GM21423 (cell line): Measurements from ENCODE around the gene PLXNA2.

ENCODE experiments used
- ATAC-seq: cut with Tn5 transposase; IDR thresholded peaks from one replicate; pipeline ENCODE4 v1.9.1; 2021; ENCODE audit warnings: mild to moderate bottlenecking, moderate library complexity; ENCODE audit not compliant: unreplicated experiment

Gene PLXNA2

GRCh38 chr1:208205216-208206013 lies 38.8 kb downstream of the PLXNA2 start:
- ATAC-seq, result no peak

GRCh38 chr1:208204779-208205178 lies 39.4 kb downstream of the PLXNA2 start:
- ATAC-seq, result no peak

DNA sequence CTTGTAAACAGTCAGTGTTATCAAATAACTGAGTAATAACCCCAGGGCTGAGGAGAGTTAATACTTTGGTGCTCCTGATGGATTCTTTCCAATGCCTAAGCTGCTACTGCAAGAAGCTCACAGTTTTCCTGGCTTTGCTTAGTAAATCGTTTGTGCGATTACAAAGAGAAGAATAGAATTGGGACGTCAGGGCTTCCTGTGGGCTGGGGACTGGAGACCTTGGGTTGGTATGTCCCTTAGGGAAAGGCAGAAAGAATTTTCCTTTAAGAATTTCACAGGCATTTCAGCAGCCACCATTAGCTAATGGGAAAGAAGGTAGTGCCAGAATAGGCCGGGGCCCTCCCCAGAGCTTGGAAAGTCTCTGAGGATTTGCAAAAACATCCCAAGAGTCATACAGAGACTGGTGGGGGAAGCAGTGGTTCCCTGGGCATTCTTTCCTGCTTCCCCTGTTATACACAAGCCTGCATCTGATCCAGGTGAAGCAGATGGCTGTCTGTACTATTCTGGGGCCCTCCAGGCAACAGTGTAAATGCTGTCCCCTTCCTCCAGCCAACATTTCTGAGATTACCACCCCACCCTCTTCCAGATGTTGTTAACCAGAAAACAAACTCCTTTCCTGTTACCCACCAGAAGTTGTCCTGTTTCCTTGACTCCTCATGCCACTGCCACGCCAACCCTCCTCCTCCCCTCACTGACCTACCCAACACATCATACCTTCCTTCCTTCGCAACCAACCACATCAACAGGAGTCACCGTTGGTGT lies 40.2 kb downstream of the PLXNA2 start:
- no peak for ATAC-seq

DNA sequence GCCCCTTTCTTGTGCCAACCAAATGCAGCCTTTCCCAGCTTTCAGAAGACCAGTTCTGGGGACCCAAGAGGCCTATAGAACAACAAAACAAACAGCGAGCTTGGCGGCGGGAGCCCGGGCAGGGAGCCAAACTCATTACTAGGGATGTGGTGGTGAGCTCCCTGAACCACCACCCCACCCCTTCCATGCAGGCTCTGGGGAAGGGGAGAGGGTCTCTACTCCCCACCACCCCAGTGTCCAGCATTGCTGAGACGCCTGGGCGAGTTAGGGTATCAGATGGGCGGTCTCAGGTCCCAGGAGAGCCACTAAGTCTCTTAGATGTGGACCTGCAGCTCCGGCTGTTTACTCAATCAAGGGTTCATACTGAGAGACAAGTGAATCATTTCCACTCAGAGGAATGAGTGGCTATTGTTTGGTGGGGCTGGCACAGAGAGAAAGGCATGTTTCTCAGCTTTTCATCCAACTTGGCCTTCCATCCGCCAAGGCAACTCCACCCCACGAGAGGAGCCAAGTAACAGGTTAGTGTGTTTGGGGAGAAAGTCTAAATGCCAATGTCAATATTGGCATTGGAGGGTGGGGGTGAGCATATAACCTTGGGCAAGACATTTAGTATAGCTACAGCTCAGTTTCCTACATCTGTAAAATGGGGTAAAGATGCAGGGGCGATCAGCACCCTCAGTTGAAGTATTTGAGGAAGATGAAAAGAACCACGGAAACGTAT lies 40.9 kb downstream of the PLXNA2 start:
- no peak for ATAC-seq

GRCh38 chr1:208202333-208202995 lies 41.7 kb downstream of the PLXNA2 start:
- no peak for ATAC-seq

DNA sequence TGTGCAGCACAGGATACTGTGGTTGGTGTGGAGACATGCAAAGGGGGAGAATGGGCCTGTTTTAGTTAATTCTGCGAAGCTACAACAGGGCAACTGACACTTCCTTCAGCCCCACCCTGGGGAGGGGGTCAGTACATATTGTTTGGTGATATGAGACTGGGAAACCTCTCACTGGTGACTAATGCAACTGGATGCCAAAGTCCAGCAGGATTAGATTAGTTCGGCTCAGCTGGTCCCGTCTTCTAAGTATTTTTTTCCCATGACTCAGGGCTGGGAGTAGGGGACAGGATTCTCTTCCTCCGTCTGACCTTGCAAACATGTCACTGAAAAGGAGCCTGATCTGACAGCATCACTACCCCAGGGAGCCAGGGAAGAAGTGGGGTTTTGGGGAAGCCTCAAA lies 43.0 kb downstream of the PLXNA2 start:
- no peak for ATAC-seq

DNA sequence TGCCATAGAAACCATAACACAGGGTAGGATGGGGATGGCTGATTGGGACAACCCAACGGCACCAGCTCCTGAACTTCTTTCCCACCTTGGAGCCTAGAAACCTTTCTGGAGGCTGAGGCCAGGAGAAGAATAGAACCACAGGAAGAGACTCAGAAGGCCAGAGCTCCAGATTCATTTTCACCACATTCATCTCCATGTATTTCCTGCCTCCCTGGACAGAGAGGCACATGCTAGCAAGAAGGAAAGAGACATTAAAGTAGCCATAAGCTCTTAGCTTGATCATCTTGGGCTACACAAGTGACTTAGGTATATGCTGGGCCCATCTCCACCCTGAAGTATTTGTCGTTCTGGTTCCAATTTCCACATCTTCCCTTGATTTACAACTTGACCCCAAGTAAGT lies 44.1 kb downstream of the PLXNA2 start:
- ATAC-seq, result no peak

- ATAC-seq, result no peak
These were observed 45.9 kb downstream of the PLXNA2 start for GRCh38 chr1:208198236-208198635.

- ATAC-seq, result no peak
These were observed 49.2 kb downstream of the PLXNA2 start for GRCh38 chr1:208194944-208195343.

DNA sequence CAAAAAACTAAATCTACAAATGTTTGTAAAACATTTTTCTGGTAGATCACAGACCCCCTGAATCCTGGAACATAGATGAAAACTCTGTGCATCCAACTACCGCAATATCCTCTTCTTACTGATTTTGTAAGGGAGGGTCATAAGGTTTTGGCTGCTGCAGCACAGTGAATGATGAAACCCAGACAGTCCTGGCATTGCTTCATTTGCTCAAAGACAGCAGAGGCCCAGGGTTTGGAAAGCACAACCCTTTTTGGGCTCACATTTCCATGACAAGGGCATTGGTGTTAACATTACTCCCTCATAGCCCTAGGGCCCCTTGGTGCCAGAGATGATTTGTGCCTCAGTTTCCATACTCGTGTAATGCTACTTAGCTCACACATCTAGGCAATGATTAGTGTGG lies 51.2 kb downstream of the PLXNA2 start:
- ATAC-seq, result no peak

- no peak for ATAC-seq
These were observed 53.4 kb downstream of the PLXNA2 start for GRCh38 chr1:208190784-208191183.

- no peak for ATAC-seq
These were observed 54.5 kb downstream of the PLXNA2 start for GRCh38 chr1:208189716-208190115.

DNA sequence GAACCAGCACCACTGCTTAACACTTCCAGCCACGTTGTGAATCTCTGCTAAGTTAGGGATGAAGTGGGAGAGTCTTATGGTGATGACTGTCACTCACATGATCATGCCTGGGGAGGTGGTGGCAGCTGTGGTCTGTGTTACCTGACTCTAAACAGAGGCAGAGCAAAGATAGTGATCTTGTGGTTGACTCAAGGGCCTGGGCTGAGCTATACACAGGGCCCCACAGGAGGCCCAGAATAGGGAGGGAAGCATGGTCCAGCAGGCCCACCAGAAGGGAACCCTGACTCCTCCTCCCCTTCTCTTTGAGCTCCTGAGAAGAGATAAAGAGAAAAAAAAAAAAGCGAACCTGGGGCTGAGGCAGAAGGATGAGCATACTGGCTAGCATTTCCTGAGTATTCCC lies 55.0 kb downstream of the PLXNA2 start:
- peak; percentile 54 for ATAC-seq

- no peak for ATAC-seq
These were observed 55.6 kb downstream of the PLXNA2 start for GRCh38 chr1:208188607-208189006.

DNA sequence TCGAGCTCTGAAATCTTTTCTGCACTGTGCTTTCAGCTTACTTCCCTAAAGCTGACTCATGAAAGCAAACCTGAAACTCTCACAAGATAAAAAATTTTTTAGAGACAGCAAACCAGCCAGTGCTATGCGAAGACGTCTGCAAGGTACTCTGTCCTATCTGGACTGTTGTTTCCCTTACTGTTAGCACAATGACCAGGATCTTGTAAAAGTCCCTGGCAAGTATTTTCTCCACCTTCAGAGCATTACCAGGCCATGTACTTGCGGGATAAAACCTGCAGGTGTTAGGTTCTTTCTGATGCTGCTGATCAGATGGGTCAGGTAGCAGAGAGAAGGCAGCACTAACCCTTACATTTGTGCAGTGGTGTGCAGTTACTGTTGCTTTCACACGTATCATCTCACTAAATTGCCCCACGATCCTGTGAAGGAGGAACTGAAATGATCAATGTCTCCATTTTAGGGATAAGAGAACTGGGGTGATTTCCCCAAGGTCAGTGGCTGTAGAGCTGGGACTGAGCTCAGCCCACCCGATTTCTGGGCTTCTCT lies 56.6 kb downstream of the PLXNA2 start:
- ATAC-seq, result peak; percentile 63

GRCh38 chr1:208185801-208186231 lies 58.4 kb downstream of the PLXNA2 start:
- no peak for ATAC-seq

GRCh38 chr1:208184966-208185654 lies 59.1 kb downstream of the PLXNA2 start:
- no peak for ATAC-seq

- no peak for ATAC-seq
These were observed 59.9 kb downstream of the PLXNA2 start for GRCh38 chr1:208183977-208184911.
